Measurements from ENCODE around the gene SMC2.

GRCh38 chr9:104143550-104143910, 49.4 kb downstream of the SMC2 start:
- no peak for TF ChIP-seq CTCF (IDR thresholded peaks at IDR 0.05)
- TF ChIP-seq POLR2A (IDR thresholded peaks at IDR 0.05) = no peak
